Tibial nerve (tissue), 4 donors: ENCODE data around the gene APH1B. TPM values are rescaled to one million over a fixed set of nuclear protein-coding genes. Genes with fewer than 3 reads are reported as not detected.

ENCODE experiments used
- DNase-seq, 2 donors: peaks; one replicate each; pipeline ENCODE4 v3.0.0-alpha.2; 2019; ENCODE audit warnings: low spot score in 2 of 2
- H3K27ac ChIP-seq, 4 donors: fragments of 200-600 bp; sonication (generic) in 3 of 4; one replicate each; pipeline ENCODE4 v1.5.1; 2017 to 2019; ENCODE audit warnings: mild to moderate bottlenecking in 1 of 4
- H3K27me3 ChIP-seq, 2 donors: fragments of 200-600 bp; sonication (generic) in 1 of 2; one replicate each; pipeline versions ENCODE4 v1.5.1 to v1.6.0; 2017 to 2019
- H3K36me3 ChIP-seq, 3 donors: fragments of 200-600 bp; sonication (generic); one replicate each; pipeline ENCODE4 v1.5.1; 2018 to 2019
- H3K4me1 ChIP-seq, 4 donors: fragments of 200-600 bp; sonication (generic) in 3 of 4; one replicate each; pipeline ENCODE4 v1.5.1; 2017 to 2019
- H3K4me3 ChIP-seq, 4 donors: fragments of 200-600 bp; sonication (generic) in 3 of 4; one replicate each; pipeline ENCODE4 v1.5.1; 2017 to 2019; ENCODE audit warnings: mild to moderate bottlenecking in 1 of 4, moderate library complexity in 1 of 4
- H3K9me3 ChIP-seq, 4 donors: fragments of 200-600 bp; sonication (generic) in 3 of 4; one replicate each; pipeline ENCODE4 v1.5.1; 2017 to 2019
- CTCF ChIP-seq, 5 experiments: fragments of 200-600 bp in 3 of 5; fragments of 450-650 bp in 2 of 5; sonication (generic) in 3 of 5; IDR thresholded peaks; one replicate each; pipeline ENCODE4 v1.5.1; 2016 to 2019; ENCODE audit warnings: antibody characterized with exemption in 5 of 5, mild to moderate bottlenecking in 3 of 5, moderate library complexity in 2 of 5
- EP300 ChIP-seq, 2 donors: sonication (generic); formaldehyde crosslinking; IDR thresholded peaks; one replicate each; pipeline ENCODE4 v1.6.1; 2017; ENCODE audit warnings: antibody characterized with exemption in 2 of 2, mild to moderate bottlenecking in 1 of 2
- POLR2A ChIP-seq, 2 donors: fragments of 450-650 bp; IDR thresholded peaks; one replicate each; pipeline ENCODE4 v1.6.1; 2017; ENCODE audit warnings: antibody characterized with exemption in 2 of 2, mild to moderate bottlenecking in 2 of 2, moderate library complexity in 2 of 2
- WGBS, 2 donors: methylation state at CpG; one replicate each; pipeline ENCODE4 v1.1.5; 2018; 5-methylcytosine and 5-hydroxymethylcytosine counted together
- total RNA-seq, 4 donors: library from RNA; depleted of rRNA; stranded (reverse); fragments of >200 nt; gene quantifications; one replicate each; pipeline ENCODE4 v1.1.0, GENCODE V29; 2016

APH1B gene
- total RNA-seq, 4 donors from 2014 or later = 11.0 to 18.4 (median 16.1) TPM

GRCh38 chr15:63329567-63330350 is 52.4 kb downstream of the APH1B start:
- Histone ChIP-seq H3K4me1 (no peaks in the 10 kb centered on the region), H3K9me3 (no peaks in the 10 kb centered on the region), H3K36me3 (no peaks in the 10 kb centered on the region), H3K4me3 (no peak overlapping the region), H3K27me3 (no peaks in the 10 kb centered on the region), H3K27ac (no peak overlapping the region)
- WGBS, 2 donors = 89 to 92% methylated on average over 5 of the region's 5 CpGs
- TF ChIP-seq EP300 (IDR thresholded peaks at IDR 0.05) (no peak), CTCF (IDR thresholded peaks at IDR 0.05) (no peak), POLR2A (IDR thresholded peaks at IDR 0.05) (no peak)
- DNase-seq = no peak

- no peak for TF ChIP-seq POLR2A (IDR thresholded peaks at IDR 0.05)
- no peak for TF ChIP-seq CTCF (IDR thresholded peaks at IDR 0.05)
- TF ChIP-seq EP300 (IDR thresholded peaks at IDR 0.05) = no peak
- H3K27me3 ChIP-seq = no peaks in the 10 kb centered on the region
- no peak overlapping the region for H3K4me3 ChIP-seq
- no peaks in the 10 kb centered on the region for H3K36me3 ChIP-seq
- no peaks in the 10 kb centered on the region for H3K9me3 ChIP-seq
- no peak for DNase-seq
- 85 to 86% methylated on average over 10 of the region's 10 CpGs for WGBS, 2 donors
- no peak overlapping the region for H3K27ac ChIP-seq
- no peaks in the 10 kb centered on the region for H3K4me1 ChIP-seq
Measured at GRCh38 chr15:63330926-63331325, 53.5 kb downstream of the APH1B start.

- H3K27ac ChIP-seq = no peak overlapping the region
- WGBS, 2 donors = 90 to 91% methylated on average over 12 of the region's 12 CpGs
Measured at GRCh38 chr15:63331456-63331855, 54.1 kb downstream of the APH1B start.

GRCh38 chr15:63332367-63333124 is 55.1 kb downstream of the APH1B start:
- no peaks in the 10 kb centered on the region for H3K9me3 ChIP-seq
- no peaks in the 10 kb centered on the region for H3K36me3 ChIP-seq
- WGBS, 2 donors = 46 to 48% methylated on average over 9 of the region's 9 CpGs
- H3K27me3 ChIP-seq = no peaks in the 10 kb centered on the region
- no peak overlapping the region for H3K4me3 ChIP-seq
- no peaks in the 10 kb centered on the region for H3K4me1 ChIP-seq
- no peak for DNase-seq
- TF ChIP-seq POLR2A (IDR thresholded peaks at IDR 0.05) = no peak
- no peak for TF ChIP-seq CTCF (IDR thresholded peaks at IDR 0.05)
- no peak for TF ChIP-seq EP300 (IDR thresholded peaks at IDR 0.05)
- no peak overlapping the region for H3K27ac ChIP-seq

More at GRCh38 chr15:63331456-63331855, 54.1 kb downstream of the APH1B start:
- no peaks in the 10 kb centered on the region for H3K27me3 ChIP-seq
- no peaks in the 10 kb centered on the region for H3K9me3 ChIP-seq
- no peaks in the 10 kb centered on the region for H3K36me3 ChIP-seq
- TF ChIP-seq CTCF (IDR thresholded peaks at IDR 0.05) = no peak
- no peak for TF ChIP-seq POLR2A (IDR thresholded peaks at IDR 0.05)
- TF ChIP-seq EP300 (IDR thresholded peaks at IDR 0.05) = no peak
- H3K4me1 ChIP-seq = no peaks in the 10 kb centered on the region
- DNase-seq = no peak
- no peak overlapping the region for H3K4me3 ChIP-seq

GRCh38 chr15:63334821-63335220 is 57.4 kb downstream of the APH1B start:
- WGBS, 2 donors = 64 to 67% methylated on average over 2 of the region's 2 CpGs
- no peak overlapping the region for H3K4me3 ChIP-seq
- DNase-seq = no peak
- no peaks in the 10 kb centered on the region for H3K36me3 ChIP-seq
- no peaks in the 10 kb centered on the region for H3K9me3 ChIP-seq
- TF ChIP-seq POLR2A (IDR thresholded peaks at IDR 0.05) (no peak), CTCF (IDR thresholded peaks at IDR 0.05) (no peak), EP300 (IDR thresholded peaks at IDR 0.05) (no peak)
- no peak overlapping the region for H3K27ac ChIP-seq
- no peaks in the 10 kb centered on the region for H3K27me3 ChIP-seq
- no peaks in the 10 kb centered on the region for H3K4me1 ChIP-seq
